SU-DHL-6 (cell line): ENCODE data around the gene IFI27L1.

ENCODE experiments used
- EZH2phosphoT487 ChIP-seq: fragments of 200-600 bp; sonication (generic), shearing (Covaris generic); conservative IDR thresholded peaks from 2 replicates; pipeline ENCODE4 v1.6.1; 2018; ENCODE audit warnings: mild to moderate bottlenecking, antibody characterized with exemption, low read length, moderate library complexity, mixed read lengths
- TF ChIP-seq, protein P1 (sequence below): fragments of 200-600 bp; sonication (generic); IDR thresholded peaks from one replicate; pipeline ENCODE4 v1.5.1; 2017; ENCODE audit warnings: antibody characterized with exemption, mild to moderate bottlenecking, low read length, moderate library complexity; ENCODE audit not compliant: insufficient read depth, poor library complexity, severe bottlenecking

DNA sequence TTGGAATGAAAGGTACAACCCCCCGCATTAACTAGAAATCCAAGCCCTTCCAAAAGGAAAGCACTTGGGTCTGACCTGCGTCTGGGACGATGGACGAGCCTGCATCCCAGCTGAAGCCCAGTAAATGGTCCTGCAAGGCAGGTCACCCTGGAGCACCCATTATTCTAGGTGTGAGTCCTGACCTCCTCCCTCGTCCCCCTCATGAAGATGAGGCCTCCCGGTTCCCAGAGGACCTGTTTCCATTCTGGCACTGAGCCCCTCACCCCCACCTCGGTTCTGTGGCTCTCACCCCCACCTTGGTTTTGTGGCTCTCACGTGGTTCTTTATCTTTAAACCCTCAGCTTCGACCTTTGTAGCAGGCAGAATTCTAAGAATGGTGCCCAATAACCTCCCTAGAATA is 36.7 kb downstream of the IFI27L1 start:
- TF ChIP-seq, protein P1, sequence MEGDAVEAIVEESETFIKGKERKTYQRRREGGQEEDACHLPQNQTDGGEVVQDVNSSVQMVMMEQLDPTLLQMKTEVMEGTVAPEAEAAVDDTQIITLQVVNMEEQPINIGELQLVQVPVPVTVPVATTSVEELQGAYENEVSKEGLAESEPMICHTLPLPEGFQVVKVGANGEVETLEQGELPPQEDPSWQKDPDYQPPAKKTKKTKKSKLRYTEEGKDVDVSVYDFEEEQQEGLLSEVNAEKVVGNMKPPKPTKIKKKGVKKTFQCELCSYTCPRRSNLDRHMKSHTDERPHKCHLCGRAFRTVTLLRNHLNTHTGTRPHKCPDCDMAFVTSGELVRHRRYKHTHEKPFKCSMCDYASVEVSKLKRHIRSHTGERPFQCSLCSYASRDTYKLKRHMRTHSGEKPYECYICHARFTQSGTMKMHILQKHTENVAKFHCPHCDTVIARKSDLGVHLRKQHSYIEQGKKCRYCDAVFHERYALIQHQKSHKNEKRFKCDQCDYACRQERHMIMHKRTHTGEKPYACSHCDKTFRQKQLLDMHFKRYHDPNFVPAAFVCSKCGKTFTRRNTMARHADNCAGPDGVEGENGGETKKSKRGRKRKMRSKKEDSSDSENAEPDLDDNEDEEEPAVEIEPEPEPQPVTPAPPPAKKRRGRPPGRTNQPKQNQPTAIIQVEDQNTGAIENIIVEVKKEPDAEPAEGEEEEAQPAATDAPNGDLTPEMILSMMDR, result no peak
- TF ChIP-seq EZH2phosphoT487, result no peak
